ENCODE data around the gene ATP2B2. TPM values are rescaled to one million over a fixed set of nuclear protein-coding genes. Genes with fewer than 3 reads are reported as not detected.

The ATP2B2 gene
- total RNA-seq, 1 experiment from 2014 or later: 0.22 TPM

- H3K27me3 ChIP-seq (ENCODE audit: low read length): no peaks in the 10 kb centered on the region
- no peaks in the 10 kb centered on the region for H3K36me3 ChIP-seq (ENCODE audit: insufficient read depth, low read length)
Measured at GRCh38 chr3:10444511-10444910, 60.9 kb downstream of the ATP2B2 start.

GRCh38 chr3:10444110-10444429 is 61.3 kb downstream of the ATP2B2 start:
- H4K20me1 ChIP-seq (ENCODE audit: insufficient read depth, low read depth, low read length): 0 out of 2 replicates have a peak, but pooled peaks cover 10% of the 10 kb centered on the region

More at GRCh38 chr3:10444511-10444910, 60.9 kb downstream of the ATP2B2 start:
- DNase-seq: no peak
- H3K4me1 ChIP-seq (ENCODE audit: low read length): peaks cover 13% of the 10 kb centered on the region
- H3K4me3 ChIP-seq (ENCODE audit: low read length): no peak overlapping the region
- H3K79me2 ChIP-seq (ENCODE audit: low read length): no peaks in the 10 kb centered on the region
- H3K9me3 ChIP-seq (ENCODE audit: low read length): no peaks in the 10 kb centered on the region
- H3K9me2 ChIP-seq (replicated peaks; ENCODE audit: insufficient read depth, low read length): no peaks in the 10 kb centered on the region
- 0 out of 2 replicates have a peak, but pooled peaks cover 10% of the 10 kb centered on the region for H4K20me1 ChIP-seq (ENCODE audit: insufficient read depth, low read depth, low read length)
- no peak overlapping the region for H3K4me2 ChIP-seq (ENCODE audit: low read depth, low read length, poor library complexity, severe bottlenecking)
- no peak overlapping the region for H3K9ac ChIP-seq (ENCODE audit: low read length)
- H2AFZ ChIP-seq (ENCODE audit: low read length): no peak overlapping the region
- no peak overlapping the region for H3K27ac ChIP-seq (ENCODE audit: low read length)

GRCh38 chr3:10443272-10444109 is 61.9 kb downstream of the ATP2B2 start:
- peaks cover 13% of the 10 kb centered on the region for H3K4me1 ChIP-seq (ENCODE audit: low read length)
- no peaks in the 10 kb centered on the region for H3K9me3 ChIP-seq (ENCODE audit: low read length)
- H3K36me3 ChIP-seq (ENCODE audit: insufficient read depth, low read length): no peaks in the 10 kb centered on the region
- no peaks in the 10 kb centered on the region for H3K27me3 ChIP-seq (ENCODE audit: low read length)
- H2AFZ ChIP-seq (ENCODE audit: low read length): no peak overlapping the region
- H3K79me2 ChIP-seq (ENCODE audit: low read length): no peaks in the 10 kb centered on the region
- H4K20me1 ChIP-seq (ENCODE audit: insufficient read depth, low read depth, low read length): 0 out of 2 replicates have a peak, but pooled peaks cover 10% of the 10 kb centered on the region
- H3K9ac ChIP-seq (ENCODE audit: low read length): no peak overlapping the region
- H3K27ac ChIP-seq (ENCODE audit: low read length): no peak overlapping the region
- H3K4me3 ChIP-seq (ENCODE audit: low read length): no peak overlapping the region
- no peaks in the 10 kb centered on the region for H3K9me2 ChIP-seq (replicated peaks; ENCODE audit: insufficient read depth, low read length)
- DNase-seq: no peak
- H3K4me2 ChIP-seq (ENCODE audit: low read depth, low read length, poor library complexity, severe bottlenecking): no peak overlapping the region

More at GRCh38 chr3:10444110-10444429, 61.3 kb downstream of the ATP2B2 start:
- DNase-seq: no peak
- H3K4me2 ChIP-seq (ENCODE audit: low read depth, low read length, poor library complexity, severe bottlenecking): no peak overlapping the region
- H3K9me3 ChIP-seq (ENCODE audit: low read length): no peaks in the 10 kb centered on the region
- H2AFZ ChIP-seq (ENCODE audit: low read length): no peak overlapping the region
- no peak overlapping the region for H3K4me3 ChIP-seq (ENCODE audit: low read length)
- no peaks in the 10 kb centered on the region for H3K9me2 ChIP-seq (replicated peaks; ENCODE audit: insufficient read depth, low read length)
- H3K9ac ChIP-seq (ENCODE audit: low read length): no peak overlapping the region
- H3K27me3 ChIP-seq (ENCODE audit: low read length): no peaks in the 10 kb centered on the region
- no peaks in the 10 kb centered on the region for H3K79me2 ChIP-seq (ENCODE audit: low read length)
- H3K27ac ChIP-seq (ENCODE audit: low read length): no peak overlapping the region
- peaks cover 13% of the 10 kb centered on the region for H3K4me1 ChIP-seq (ENCODE audit: low read length)
- H3K36me3 ChIP-seq (ENCODE audit: insufficient read depth, low read length): no peaks in the 10 kb centered on the region

GRCh38 chr3:10442151-10442795 is 63.1 kb downstream of the ATP2B2 start:
- no peaks in the 10 kb centered on the region for H3K27me3 ChIP-seq (ENCODE audit: low read length)
- H4K20me1 ChIP-seq (ENCODE audit: insufficient read depth, low read depth, low read length): peaks cover 3% of the 10 kb centered on the region; the same call in 1 of the 2 replicates
- H2AFZ ChIP-seq (ENCODE audit: low read length): no peak overlapping the region
- no peaks in the 10 kb centered on the region for H3K9me3 ChIP-seq (ENCODE audit: low read length)
- DNase-seq: no peak
- H3K79me2 ChIP-seq (ENCODE audit: low read length): no peaks in the 10 kb centered on the region
- H3K9ac ChIP-seq (ENCODE audit: low read length): no peak overlapping the region
- no peaks in the 10 kb centered on the region for H3K9me2 ChIP-seq (replicated peaks; ENCODE audit: insufficient read depth, low read length)
- H3K27ac ChIP-seq (ENCODE audit: low read length): no peak overlapping the region
- H3K4me2 ChIP-seq (ENCODE audit: low read depth, low read length, poor library complexity, severe bottlenecking): no peak overlapping the region
- no peaks in the 10 kb centered on the region for H3K36me3 ChIP-seq (ENCODE audit: insufficient read depth, low read length)
- no peak overlapping the region for H3K4me3 ChIP-seq (ENCODE audit: low read length)
- H3K4me1 ChIP-seq (ENCODE audit: low read length): peaks cover 13% of the 10 kb centered on the region

GRCh38 chr3:10440684-10441083 is 64.7 kb downstream of the ATP2B2 start:
- no peak overlapping the region for H3K4me2 ChIP-seq (ENCODE audit: low read depth, low read length, poor library complexity, severe bottlenecking)
- H2AFZ ChIP-seq (ENCODE audit: low read length): no peak overlapping the region
- peaks cover 13% of the 10 kb centered on the region for H3K4me1 ChIP-seq (ENCODE audit: low read length)

GRCh38 chr3:10438902-10439610 is 66.3 kb downstream of the ATP2B2 start:
- no peaks in the 10 kb centered on the region for H3K36me3 ChIP-seq (ENCODE audit: insufficient read depth, low read length)
- H3K9me3 ChIP-seq (ENCODE audit: low read length): no peaks in the 10 kb centered on the region
- no peak overlapping the region for H3K9ac ChIP-seq (ENCODE audit: low read length)
- DNase-seq: no peak
- no peak overlapping the region for H2AFZ ChIP-seq (ENCODE audit: low read length)
- H3K27ac ChIP-seq (ENCODE audit: low read length): no peak overlapping the region
- H3K9me2 ChIP-seq (replicated peaks; ENCODE audit: insufficient read depth, low read length): no peaks in the 10 kb centered on the region
- H3K4me1 ChIP-seq (ENCODE audit: low read length): no peaks in the 10 kb centered on the region; the same call in 1 of the 2 replicates
- no peaks in the 10 kb centered on the region; the same call in 1 of the 2 replicates for H4K20me1 ChIP-seq (ENCODE audit: insufficient read depth, low read depth, low read length)
- no peaks in the 10 kb centered on the region for H3K27me3 ChIP-seq (ENCODE audit: low read length)
- no peaks in the 10 kb centered on the region for H3K79me2 ChIP-seq (ENCODE audit: low read length)
- H3K4me2 ChIP-seq (ENCODE audit: low read depth, low read length, poor library complexity, severe bottlenecking): no peak overlapping the region
- H3K4me3 ChIP-seq (ENCODE audit: low read length): no peak overlapping the region

More at GRCh38 chr3:10440684-10441083, 64.7 kb downstream of the ATP2B2 start:
- no peaks in the 10 kb centered on the region for H3K27me3 ChIP-seq (ENCODE audit: low read length)
- no peaks in the 10 kb centered on the region; the same call in 1 of the 2 replicates for H4K20me1 ChIP-seq (ENCODE audit: insufficient read depth, low read depth, low read length)
- no peaks in the 10 kb centered on the region for H3K9me3 ChIP-seq (ENCODE audit: low read length)
- H3K4me3 ChIP-seq (ENCODE audit: low read length): no peak overlapping the region
- H3K79me2 ChIP-seq (ENCODE audit: low read length): no peaks in the 10 kb centered on the region
- no peaks in the 10 kb centered on the region for H3K9me2 ChIP-seq (replicated peaks; ENCODE audit: insufficient read depth, low read length)
- H3K36me3 ChIP-seq (ENCODE audit: insufficient read depth, low read length): no peaks in the 10 kb centered on the region
- H3K9ac ChIP-seq (ENCODE audit: low read length): no peak overlapping the region
- DNase-seq: no peak
- H3K27ac ChIP-seq (ENCODE audit: low read length): no peak overlapping the region

- Histone ChIP-seq H3K27ac (ENCODE audit: low read length) (no peak overlapping the region), H4K20me1 (ENCODE audit: insufficient read depth, low read depth, low read length) (no peaks in the 10 kb centered on the region; the same call in 1 of the 2 replicates), H2AFZ (ENCODE audit: low read length) (no peak overlapping the region), H3K4me2 (ENCODE audit: low read depth, low read length, poor library complexity, severe bottlenecking) (no peak overlapping the region), H3K36me3 (ENCODE audit: insufficient read depth, low read length) (no peaks in the 10 kb centered on the region), H3K9me2 (replicated peaks; ENCODE audit: insufficient read depth, low read length) (no peaks in the 10 kb centered on the region), H3K9me3 (ENCODE audit: low read length) (no peaks in the 10 kb centered on the region), H3K4me3 (ENCODE audit: low read length) (no peak overlapping the region), H3K27me3 (ENCODE audit: low read length) (no peaks in the 10 kb centered on the region), H3K4me1 (ENCODE audit: low read length) (no peaks in the 10 kb centered on the region), H3K79me2 (ENCODE audit: low read length) (no peaks in the 10 kb centered on the region), H3K9ac (ENCODE audit: low read length) (no peak overlapping the region)
- no peak for DNase-seq
Measured at GRCh38 chr3:10437995-10438901, 67.1 kb downstream of the ATP2B2 start.

All from Karpas-422 (cell line).